ENCODE data around the gene COL4A5.

DNA sequence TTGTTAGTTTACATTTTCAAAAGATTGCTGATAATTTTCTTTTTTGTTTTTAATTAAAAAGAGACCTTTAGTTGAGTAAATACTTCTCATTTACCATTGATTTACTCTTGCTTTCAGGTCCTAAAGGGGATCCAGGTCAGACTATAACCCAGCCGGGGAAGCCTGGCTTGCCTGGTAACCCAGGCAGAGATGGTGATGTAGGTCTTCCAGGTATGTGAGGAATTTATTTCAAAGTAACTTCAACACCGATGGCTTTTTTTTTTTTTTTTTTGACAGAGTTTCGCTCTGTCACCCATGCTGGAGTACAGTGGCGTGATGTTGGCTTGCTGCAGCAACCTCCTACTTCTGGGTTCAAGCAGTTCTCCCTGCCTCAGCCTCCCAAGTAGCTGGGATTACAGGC lies 161.6 kb downstream of the COL4A5 start:
- TF ChIP-seq POLR2A (IDR thresholded peaks at IDR 0.05; ENCODE audit: low read length) (no peak), GATA1 (IDR thresholded peaks at IDR 0.05; ENCODE audit: low read depth, low read length) (no peak)
